Cardiac muscle cell (in vitro differentiated cells and primary cell): Measurements from ENCODE around the gene SH2D3C. TPM values are rescaled to one million over a fixed set of nuclear protein-coding genes. Genes with fewer than 3 reads are reported as not detected.

Experiments used
- DNase-seq, 2 donors: peaks; one replicate each; pipeline versions ENCODE4 v3.0.0 to v3.0.0-alpha.2; 2010 to 2017; ENCODE audit warnings: low read depth in 1 of 2, low spot score in 1 of 2
- H3K27ac ChIP-seq: fragments of 200-600 bp; sonication (generic); 2 replicates; pipeline ENCODE4 v1.5.1; 2016
- H3K27me3 ChIP-seq: fragments of 200-600 bp; sonication (generic); 2 replicates; pipeline ENCODE4 v1.6.0; 2016; ENCODE audit warnings: control low read depth
- H3K36me3 ChIP-seq: fragments of 200-600 bp; sonication (generic); 2 replicates; pipeline ENCODE4 v1.5.1; 2016; ENCODE audit warnings: control low read depth
- H3K4me1 ChIP-seq: fragments of 200-600 bp; sonication (generic); 2 replicates; pipeline ENCODE4 v1.8.1; 2017; ENCODE audit warnings: low read depth, mild to moderate bottlenecking, mixed run types
- H3K4me3 ChIP-seq: fragments of 200-600 bp; sonication (generic); 2 replicates; pipeline ENCODE4 v1.5.1; 2016; ENCODE audit warnings: mild to moderate bottlenecking
- H3K9me3 ChIP-seq: fragments of 200-600 bp; sonication (generic); 2 replicates; pipeline ENCODE4 v1.5.1; 2017; ENCODE audit warnings: low read depth, mild to moderate bottlenecking, control low read depth
- polyA plus RNA-seq: library from polyadenylated mRNA; unstranded; fragments of >200 nt; fragmentation: Nextera tagmentation; extraction: Ambion mirVana; gene quantifications from 2 replicates; pipeline ENCODE4 v1.2.1, GENCODE V29; 2016
- total RNA-seq: library from RNA; depleted of rRNA; stranded (reverse); fragments of >200 nt; gene quantifications from 2 replicates; pipeline ENCODE4 v1.2.3, GENCODE V29; 2016
- TF ChIP-seq, protein P1 (sequence below): IDR thresholded peaks from 2 replicates; pipeline ENCODE4 v1.5.1; 2012; ENCODE audit warnings: low read depth, mild to moderate bottlenecking, low read length

Gene SH2D3C
- total and polyA plus RNA-seq, 2 experiments from 2014 or later = 3.7 to 9.9 TPM

DNA sequence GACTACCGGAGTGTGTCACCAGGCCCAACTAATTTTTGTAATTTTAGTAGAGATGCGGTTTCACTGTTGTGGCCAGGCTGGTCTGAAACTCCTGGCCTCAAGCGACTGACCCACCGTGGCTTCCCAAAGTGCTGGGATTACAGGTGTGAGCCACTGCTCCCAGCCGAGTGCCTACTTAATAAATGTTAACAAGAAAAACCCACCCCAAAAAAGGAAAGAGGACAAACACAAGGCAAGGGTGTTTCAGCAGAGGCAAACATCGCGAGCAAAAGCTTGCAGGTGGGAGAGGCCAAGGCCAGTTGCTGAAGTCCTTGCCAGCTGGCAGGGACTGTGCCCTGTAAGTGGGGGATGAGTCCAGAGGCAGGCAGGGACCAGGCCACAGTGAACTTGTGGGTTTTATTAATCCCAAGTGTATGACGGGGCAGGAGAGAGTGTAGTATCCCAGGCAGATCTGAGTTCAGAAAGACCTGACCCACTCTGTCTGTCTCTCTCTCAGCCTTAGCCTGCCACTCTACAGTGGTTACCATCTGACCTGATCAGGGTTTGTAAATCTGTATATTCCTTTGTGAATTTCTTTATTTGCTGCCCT lies 17.9 kb upstream of the SH2D3C start:
- Histone ChIP-seq H3K27ac (no peak overlapping the region), H3K9me3 (no peaks in the 10 kb centered on the region), H3K4me1 (peaks cover 6% of the 10 kb centered on the region), H3K27me3 (no peaks in the 10 kb centered on the region), H3K36me3 (peaks cover 8% of the 10 kb centered on the region), H3K4me3 (no peak overlapping the region)
- no peak for DNase-seq
- TF ChIP-seq, protein P1, sequence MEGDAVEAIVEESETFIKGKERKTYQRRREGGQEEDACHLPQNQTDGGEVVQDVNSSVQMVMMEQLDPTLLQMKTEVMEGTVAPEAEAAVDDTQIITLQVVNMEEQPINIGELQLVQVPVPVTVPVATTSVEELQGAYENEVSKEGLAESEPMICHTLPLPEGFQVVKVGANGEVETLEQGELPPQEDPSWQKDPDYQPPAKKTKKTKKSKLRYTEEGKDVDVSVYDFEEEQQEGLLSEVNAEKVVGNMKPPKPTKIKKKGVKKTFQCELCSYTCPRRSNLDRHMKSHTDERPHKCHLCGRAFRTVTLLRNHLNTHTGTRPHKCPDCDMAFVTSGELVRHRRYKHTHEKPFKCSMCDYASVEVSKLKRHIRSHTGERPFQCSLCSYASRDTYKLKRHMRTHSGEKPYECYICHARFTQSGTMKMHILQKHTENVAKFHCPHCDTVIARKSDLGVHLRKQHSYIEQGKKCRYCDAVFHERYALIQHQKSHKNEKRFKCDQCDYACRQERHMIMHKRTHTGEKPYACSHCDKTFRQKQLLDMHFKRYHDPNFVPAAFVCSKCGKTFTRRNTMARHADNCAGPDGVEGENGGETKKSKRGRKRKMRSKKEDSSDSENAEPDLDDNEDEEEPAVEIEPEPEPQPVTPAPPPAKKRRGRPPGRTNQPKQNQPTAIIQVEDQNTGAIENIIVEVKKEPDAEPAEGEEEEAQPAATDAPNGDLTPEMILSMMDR = no peak

DNA sequence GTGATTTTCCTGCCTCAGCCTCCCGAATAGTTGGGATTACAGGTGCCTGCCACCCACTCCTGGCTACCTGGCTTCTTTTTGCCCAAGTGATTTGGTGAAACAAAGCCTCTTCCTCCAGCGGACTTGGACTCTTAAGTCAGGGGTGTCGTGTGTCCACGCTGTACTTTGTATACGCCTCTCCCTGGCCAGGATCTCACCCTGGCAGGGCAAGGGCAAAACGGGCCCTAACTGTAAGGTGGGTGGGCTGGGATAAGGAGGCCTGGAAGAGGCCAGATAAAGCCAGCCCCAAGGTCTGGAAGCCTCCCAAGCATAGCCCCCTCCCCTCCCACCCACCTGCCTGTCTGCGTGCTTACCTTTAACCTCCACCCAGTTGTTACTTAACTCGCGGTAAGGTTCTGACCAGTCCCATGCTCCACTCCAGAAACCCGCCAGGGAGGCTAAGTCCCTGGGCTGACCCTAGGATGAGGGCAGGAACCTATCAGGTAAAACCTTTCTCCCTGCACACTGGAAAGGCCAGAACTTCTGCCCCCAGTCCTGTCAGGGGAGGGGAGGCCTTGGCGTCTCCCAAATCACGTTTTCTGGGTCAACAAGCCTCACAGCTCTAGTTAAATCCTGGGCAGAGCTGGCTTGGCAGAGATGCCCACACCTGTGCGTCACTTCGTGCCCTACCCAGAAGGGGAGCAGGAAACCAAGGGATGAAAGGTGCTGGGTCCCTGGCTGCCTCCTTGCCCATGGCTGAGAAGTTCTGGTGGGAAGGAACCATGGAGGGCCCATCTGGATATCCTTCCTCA lies 15.7 kb upstream of the SH2D3C start:
- H3K27me3 ChIP-seq = no peaks in the 10 kb centered on the region
- peaks cover 6% of the 10 kb centered on the region for H3K4me1 ChIP-seq
- no peak overlapping the region for H3K4me3 ChIP-seq
- peak overlapping the region; percentile 77 for H3K27ac ChIP-seq
- TF ChIP-seq, protein P1 = no peak
- DNase-seq = no peak
- peaks cover 27% of the 10 kb centered on the region for H3K36me3 ChIP-seq
- H3K9me3 ChIP-seq = no peaks in the 10 kb centered on the region

DNA sequence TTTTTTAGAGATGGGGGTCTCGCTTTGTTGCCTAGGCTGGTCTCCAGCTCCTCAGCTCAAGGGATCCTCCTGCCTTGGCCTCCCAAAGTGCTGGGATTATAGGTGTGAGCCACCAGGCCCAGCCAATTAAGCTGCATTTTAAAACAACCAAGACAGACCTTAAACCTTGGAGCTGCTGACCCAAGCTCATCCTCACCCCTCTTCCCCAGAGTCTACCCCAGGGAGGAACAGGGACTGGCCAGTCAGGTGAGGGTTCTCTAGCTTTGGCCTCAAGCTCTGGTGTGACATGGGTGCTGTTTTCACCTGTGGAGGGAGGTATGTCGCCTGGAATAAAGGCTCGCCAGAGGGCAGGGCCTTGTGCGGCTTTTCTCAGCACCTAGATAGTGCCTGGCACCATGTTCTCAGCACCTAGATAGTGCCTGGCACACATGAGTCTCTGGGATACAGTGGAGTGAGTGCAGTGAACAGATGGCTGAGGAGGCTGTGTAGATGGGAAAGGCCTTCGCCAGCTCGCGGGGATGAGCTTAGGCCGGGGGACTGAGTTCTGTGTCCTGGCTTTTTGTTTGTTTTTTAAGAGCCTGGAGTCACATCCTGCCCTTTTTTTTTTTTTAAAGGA lies 14.7 kb upstream of the SH2D3C start:
- no peaks in the 10 kb centered on the region for H3K9me3 ChIP-seq
- H3K27ac ChIP-seq = peak overlapping the region; percentile 51
- H3K4me1 ChIP-seq = peaks cover under 1% of the 10 kb centered on the region
- no peak overlapping the region for H3K4me3 ChIP-seq
- no peak for DNase-seq
- H3K36me3 ChIP-seq = peaks cover 37% of the 10 kb centered on the region
- TF ChIP-seq, protein P1 = no peak
- H3K27me3 ChIP-seq = no peaks in the 10 kb centered on the region

DNA sequence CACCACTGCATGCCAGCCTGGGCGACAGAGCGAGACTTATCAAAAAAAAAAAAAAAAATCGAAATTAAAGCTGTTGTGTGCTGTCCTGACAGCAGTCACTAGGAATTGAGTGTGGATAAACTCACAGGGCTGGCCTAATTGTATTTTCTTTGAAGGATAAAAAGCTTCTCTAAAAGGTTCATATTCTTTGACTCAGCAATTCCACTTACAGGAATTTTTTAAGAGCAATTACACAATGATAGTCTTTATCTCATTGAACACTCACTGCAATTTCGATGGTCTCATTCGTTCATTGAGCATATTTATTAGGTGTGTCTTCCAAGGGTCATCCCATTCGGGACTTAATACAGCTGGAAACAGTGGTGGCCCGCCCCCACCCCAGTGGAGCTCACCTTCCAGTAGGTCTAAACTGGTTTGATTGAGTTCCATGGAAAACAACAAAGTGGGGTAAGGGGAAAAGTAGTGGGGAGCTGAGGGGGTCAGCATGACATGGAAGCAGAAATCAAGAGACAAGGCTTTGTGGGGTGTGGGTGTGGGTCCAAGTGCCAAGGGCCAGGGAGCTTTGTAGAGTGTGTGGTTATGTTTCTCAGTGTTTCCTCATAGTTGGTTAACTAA lies 14.1 kb upstream of the SH2D3C start:
- Histone ChIP-seq H3K4me1 (no peaks in the 10 kb centered on the region), H3K36me3 (peaks cover 44% of the 10 kb centered on the region), H3K9me3 (no peaks in the 10 kb centered on the region), H3K4me3 (no peak overlapping the region), H3K27me3 (no peaks in the 10 kb centered on the region), H3K27ac (no peak overlapping the region)
- TF ChIP-seq, protein P1 = no peak
- DNase-seq = no peak

DNA sequence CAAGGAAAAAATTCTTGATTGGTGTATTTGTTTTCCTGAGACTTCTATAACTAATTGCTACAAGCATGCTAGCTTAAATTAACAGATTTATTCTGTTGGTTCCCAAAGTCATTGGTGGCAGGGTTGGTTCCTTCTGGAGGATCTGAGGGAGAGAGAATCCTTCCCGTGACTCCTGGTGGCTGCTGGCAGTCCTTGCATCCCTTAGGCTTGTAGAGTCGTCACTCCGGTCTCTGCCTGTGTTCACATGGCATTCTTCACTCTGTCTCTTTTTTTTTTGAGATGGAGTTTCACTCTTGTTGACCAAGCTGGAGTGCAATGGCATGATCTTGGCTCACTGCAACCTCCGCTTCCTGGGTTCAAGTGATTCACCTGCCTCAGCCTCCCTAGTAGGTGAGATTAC lies 12.6 kb upstream of the SH2D3C start:
- Histone ChIP-seq H3K4me1 (peaks cover 4% of the 10 kb centered on the region), H3K4me3 (no peak overlapping the region), H3K9me3 (no peaks in the 10 kb centered on the region), H3K27ac (no peak overlapping the region), H3K36me3 (peaks cover 47% of the 10 kb centered on the region), H3K27me3 (no peaks in the 10 kb centered on the region)
- no peak for DNase-seq
- TF ChIP-seq, protein P1 = no peak
